Measurements from ENCODE around the gene CCDC78.
"Not testable (repeated sequence)": the region's sequence is repeated elsewhere in the genome, so short reads cannot be mapped to it uniquely, and the experiment has no call there.

CCDC78 gene

GRCh38 chr16:722835-723633 is 3.2 kb downstream of the CCDC78 start:
- FAIRE-seq = no peak

- FAIRE-seq = no peak
Measured at GRCh38 chr16:721765-722540, 4.3 kb downstream of the CCDC78 start.

DNA sequence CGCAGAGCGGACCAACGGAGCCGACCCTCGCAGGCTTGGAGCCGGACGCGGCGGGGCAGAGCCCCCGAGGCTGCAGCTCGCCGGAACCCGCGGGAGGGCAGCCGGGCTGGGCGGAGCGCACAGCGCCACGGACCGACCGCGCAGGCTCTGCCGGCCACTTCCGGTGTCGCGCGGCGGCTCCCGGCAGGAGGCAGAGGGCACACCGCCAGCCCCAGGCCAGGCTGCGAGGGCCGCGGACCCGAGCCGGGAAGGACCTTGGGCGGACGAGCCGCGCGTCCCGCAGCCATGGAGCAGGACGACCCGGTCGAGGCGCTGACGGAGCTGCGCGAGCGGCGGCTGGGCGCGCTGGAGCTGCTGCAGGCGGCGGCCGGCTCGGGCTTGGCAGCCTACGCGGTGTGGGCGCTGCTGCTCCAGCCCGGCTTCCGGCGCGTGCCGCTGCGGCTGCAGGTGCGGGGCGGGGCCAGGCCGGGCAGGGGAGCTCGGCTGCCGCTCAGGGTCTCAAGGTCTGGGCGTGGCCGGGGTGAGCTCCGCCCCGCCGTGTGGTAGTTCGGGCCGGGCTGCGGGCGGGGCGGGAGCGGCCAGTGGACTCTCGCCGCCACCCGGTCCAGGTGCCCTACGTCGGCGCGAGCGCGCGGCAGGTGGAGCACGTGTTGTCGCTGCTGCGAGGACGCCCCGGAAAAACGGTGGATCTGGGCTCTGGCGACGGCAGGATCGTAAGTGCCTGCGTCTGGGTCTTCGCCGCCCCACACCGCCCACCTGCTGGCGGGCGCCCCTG is 5.1 kb downstream of the CCDC78 start, which contains the start of gene ANTKMT:
TSS of gene ANTKMT (plus strand) at position 157 of the 775 bp plus-strand sequence. CDS start at position 286, 129 bp downstream.
- no peak for FAIRE-seq

DNA sequence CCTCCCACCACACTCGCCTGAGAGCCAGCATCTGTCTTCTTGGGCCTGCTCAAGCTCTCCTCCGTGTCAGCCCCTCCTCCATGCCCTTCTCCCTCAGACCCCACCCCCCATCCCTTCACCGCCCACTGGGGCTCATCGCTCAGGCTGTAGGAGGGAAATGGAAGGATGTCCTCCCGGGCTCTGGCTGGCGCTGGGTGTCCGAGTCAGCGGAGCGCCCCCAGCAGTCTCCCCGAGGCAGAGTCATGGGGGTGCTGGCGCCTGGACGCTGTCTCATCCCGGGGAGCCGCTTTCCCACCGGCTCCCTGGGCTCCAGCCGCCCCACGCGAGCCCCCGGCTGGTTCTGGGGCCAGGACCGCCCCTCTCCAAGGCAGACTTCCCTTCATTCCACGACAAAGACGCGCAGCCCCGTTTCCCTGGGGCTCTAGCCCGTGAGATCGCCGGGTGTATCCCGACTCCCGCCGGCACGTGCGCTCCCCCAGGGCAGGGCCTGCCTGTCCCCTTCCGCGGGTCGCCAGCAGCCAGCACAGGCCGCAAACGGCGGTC is 5.7 kb downstream of the CCDC78 start:
- FAIRE-seq = no peak

GRCh38 chr16:719815-720446 is 6.3 kb downstream of the CCDC78 start:
- no peak for FAIRE-seq

DNA sequence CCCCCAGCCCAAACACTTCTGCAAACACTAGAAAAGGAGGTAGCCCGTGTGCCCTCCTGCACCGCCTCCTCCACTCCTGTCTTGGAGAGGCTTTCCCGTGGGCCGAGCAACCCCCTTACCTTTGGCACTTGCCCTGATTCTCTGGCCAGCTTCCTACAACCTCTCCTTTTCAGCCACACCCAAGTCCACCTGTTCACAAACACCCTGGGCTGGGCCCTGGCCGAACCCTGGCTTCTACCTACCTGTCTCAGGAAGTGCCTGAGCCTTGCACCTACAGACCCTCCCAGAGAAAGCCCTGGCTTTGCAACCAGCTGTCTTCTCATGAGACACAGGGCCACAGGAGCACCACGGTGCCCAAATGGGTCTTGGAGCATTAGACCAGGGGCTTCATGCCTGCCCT is 7.3 kb downstream of the CCDC78 start:
- no peak for FAIRE-seq

GRCh38 chr16:718389-718788 is 7.9 kb downstream of the CCDC78 start:
- FAIRE-seq = no peak

GRCh38 chr16:717450-718245 is 8.6 kb downstream of the CCDC78 start:
- no peak for FAIRE-seq

DNA sequence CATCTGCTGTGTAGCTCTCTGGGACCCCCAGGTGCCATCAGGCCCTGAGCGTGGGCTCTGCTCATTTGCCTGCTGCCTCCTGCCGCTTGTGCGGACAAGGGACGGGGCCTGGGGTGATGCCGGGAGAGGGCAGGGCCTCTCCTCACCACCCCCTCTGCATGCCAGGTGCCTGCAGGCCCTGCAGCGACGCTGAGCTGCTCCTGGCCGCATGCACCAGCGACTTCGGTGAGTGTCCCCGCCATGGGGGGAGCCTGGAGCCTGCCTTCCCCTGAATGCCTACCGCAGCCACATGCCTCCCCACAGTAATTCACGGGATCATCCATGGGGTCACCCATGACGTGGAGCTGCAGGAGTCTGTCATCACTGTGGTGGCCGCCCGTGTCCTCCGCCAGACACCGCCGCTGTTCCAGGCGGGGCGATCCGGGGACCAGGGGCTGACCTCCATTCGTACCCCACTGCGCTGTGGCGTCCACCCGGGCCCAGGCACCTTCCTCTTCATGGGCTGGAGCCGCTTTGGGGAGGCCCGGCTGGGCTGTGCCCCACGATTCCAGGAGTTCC is 9.4 kb downstream of the CCDC78 start:
- no peak for FAIRE-seq

- no peak for FAIRE-seq
Measured at GRCh38 chr16:716200-716568, 10.1 kb downstream of the CCDC78 start.

- FAIRE-seq = no peak
Measured at GRCh38 chr16:715477-716199, 10.6 kb downstream of the CCDC78 start.

DNA sequence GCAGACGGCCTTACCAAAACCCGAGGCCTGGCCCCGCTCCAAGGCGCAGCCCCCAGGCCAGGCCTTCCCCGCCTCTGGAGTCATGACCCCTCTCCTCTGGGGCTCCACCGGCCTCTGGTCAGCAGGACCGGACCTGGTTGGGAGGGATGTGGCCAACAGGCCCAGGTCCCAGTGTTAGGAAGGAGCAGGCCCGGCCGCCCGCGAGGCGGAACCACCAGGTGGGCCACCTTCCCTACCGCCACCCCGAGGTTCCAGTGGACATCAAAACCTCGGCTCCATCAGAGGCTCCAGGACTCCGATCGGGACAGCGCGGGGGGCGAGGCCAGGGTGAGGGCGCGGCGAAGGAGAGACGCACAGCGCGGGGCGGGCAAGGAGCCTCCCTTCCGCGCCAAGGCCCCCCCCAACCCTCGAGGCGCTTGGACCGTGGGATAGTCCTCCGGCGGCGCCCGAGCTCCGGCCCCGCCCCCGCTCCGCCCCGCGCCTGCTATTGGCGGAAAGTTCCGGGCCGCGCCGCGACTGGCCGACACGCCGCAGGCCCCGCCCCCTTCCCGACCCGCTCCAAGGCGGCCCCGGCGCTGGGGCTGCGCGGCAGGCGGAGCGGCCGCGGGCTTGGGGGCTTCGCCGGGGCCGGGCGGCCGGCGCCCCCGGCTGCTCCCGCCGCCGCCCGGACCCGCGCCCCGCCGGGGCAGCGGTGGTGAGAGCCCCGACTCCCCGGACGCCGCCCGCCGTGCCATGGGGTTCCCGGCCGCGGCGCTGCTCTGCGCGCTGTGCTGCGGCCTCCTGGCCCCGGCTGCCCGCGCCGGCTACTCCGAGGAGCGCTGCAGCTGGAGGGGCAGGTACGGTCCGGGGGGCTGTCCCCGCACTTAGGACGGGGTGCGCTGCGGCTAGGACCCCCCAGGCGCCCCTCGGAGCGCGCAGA is 11.4 kb downstream of the CCDC78 start, which contains the start of gene METRN:
TSS of gene METRN (plus strand) at position 561 of the 919 bp plus-strand sequence. CDS start at position 733, 172 bp downstream.
- FAIRE-seq = no peak

DNA sequence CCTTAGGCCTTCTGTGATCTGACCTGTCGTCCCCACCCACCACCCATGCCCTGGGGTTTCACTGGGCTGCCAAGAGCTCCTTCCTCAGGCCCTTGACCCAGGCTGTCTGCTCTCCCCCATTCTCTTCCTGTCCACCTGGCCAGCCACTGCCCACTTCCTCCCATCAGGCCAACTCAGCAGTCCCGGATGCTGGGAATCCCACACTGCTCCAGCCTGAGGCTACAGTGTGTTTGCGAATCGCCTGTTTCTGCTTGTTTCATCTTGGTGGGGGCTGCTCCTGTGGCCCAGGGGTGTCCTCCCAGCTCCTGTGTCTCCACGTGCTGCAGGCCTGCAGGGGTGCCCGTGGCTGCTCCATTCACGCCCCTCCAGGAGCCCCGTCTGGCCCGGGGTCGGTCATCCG is 12.2 kb downstream of the CCDC78 start:
- no peak for FAIRE-seq

GRCh38 chr16:712740-713250 is 13.4 kb downstream of the CCDC78 start:
- FAIRE-seq = not testable (repeated sequence)

GRCh38 chr16:711548-712320 is 14.5 kb downstream of the CCDC78 start:
- FAIRE-seq = no peak

DNA sequence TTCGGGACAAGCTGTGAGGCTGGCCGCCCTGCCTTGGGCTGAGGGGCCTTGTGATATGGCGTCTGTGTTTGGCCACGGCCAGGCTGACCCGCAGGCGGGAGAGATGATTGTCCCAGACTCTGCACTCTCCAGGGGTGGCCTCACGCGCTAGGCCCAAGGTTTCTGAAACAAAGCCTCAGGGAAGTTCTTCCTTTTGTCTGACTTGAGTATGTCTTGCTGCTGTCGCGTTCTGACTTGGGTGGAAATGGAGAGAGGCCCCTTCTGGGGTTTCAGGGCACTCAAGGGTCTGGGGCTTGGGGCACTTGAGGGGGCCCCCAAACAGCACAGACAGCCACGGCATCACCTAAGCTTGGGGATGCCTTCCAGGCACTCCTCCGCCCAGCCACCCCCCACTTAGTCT is 15.2 kb downstream of the CCDC78 start:
- no peak for FAIRE-seq

GRCh38 chr16:710500-711075 is 15.7 kb downstream of the CCDC78 start:
- no peak for FAIRE-seq

All from TTC549 (cell line).